Astrocyte of the spinal cord (primary cell): ENCODE results near the gene UQCRC2.

Experiments
- DNase-seq: peaks from one replicate; pipeline ENCODE4 v3.0.0; 2011; ENCODE audit warnings: low read depth, low spot score
- H3K4me3 ChIP-seq: 2 replicates; pipeline ENCODE4 v1.5.1; 2011; ENCODE audit warnings: low read depth, mild to moderate bottlenecking, low read length, moderate library complexity
- in situ Hi-C: cut with HindIII; loops from 2 replicates; pipeline ENCODE4 v1.10.0; 2017; ENCODE audit warnings: low sequenced_read_pairs
- TF ChIP-seq, protein P1 (sequence below): IDR thresholded peaks from 2 replicates; pipeline ENCODE4 v1.5.1; 2012; ENCODE audit warnings: low read depth, mild to moderate bottlenecking, low read length, inconsistent platforms

Gene UQCRC2

DNA sequence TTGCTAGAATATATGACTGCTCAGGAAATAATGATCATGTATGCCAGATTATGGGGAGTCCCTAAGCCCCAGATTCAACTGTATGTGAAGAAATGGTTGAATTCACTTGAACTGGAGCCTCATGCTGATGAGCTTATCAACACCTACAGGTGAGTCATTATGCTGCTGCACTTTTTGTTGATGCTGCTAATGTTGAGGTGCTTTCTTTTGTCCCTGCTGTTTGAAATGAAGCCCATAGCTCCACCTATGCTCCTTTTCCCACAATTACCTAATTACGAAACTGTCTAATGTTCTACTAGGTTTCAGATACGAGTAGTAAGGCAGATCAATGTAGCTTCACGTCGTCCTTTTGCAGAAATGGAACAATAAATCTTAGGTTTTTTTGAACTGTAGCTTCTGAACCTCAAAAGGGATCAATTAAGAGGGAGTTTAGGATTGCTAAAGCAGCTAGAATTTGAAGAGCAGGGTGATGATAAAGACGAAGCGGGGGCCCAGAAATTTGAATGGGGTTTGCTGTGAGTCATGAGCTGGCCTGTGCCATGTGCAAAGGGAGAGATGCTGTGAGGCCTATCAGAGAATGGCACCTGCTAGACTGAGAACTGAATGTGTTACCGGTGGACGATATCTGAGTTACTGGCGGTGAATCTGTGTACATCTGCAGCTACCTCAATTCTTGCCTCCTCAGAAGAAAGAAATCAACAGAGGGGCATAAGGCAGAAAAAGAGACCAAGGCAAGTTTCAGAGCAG is 6.1 kb upstream of the UQCRC2 start:
- in situ Hi-C loops = no loop called here

DNA sequence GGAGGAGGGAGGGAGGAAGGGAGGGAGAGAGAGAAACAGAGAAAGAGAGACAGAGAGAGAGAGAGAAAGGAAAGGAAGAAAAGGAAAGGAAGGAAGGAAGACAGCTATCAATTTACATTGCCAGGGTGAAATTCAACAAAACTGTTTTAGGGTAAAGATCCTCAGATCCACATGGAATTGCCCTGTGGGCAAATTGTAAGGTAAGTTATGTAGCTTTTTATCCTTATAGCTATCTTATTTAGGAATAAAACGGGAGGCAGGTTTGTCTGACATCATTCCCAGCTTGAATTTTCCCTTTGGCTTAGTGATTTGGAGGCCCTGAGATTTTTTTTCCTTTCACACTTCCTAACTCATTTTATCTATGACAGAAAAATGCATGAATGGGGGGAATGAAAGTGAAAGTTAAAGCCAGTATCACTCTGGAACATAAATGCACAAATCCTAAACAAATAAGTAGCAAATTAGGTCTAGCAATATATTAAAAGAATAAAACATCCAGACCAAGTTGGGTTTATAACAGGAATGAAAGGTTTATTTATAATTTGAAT is 3.4 kb upstream of the UQCRC2 start:
- in situ Hi-C loops = no loop called here
- H3K4me3 ChIP-seq = no peak overlapping the region
- TF ChIP-seq, protein P1, sequence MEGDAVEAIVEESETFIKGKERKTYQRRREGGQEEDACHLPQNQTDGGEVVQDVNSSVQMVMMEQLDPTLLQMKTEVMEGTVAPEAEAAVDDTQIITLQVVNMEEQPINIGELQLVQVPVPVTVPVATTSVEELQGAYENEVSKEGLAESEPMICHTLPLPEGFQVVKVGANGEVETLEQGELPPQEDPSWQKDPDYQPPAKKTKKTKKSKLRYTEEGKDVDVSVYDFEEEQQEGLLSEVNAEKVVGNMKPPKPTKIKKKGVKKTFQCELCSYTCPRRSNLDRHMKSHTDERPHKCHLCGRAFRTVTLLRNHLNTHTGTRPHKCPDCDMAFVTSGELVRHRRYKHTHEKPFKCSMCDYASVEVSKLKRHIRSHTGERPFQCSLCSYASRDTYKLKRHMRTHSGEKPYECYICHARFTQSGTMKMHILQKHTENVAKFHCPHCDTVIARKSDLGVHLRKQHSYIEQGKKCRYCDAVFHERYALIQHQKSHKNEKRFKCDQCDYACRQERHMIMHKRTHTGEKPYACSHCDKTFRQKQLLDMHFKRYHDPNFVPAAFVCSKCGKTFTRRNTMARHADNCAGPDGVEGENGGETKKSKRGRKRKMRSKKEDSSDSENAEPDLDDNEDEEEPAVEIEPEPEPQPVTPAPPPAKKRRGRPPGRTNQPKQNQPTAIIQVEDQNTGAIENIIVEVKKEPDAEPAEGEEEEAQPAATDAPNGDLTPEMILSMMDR = no peak
- DNase-seq = no peak

More for the DNA sequence above, 6.1 kb upstream of the UQCRC2 start:
- TF ChIP-seq, protein P1 = no peak
- no peak overlapping the region for H3K4me3 ChIP-seq
- no peak for DNase-seq

DNA sequence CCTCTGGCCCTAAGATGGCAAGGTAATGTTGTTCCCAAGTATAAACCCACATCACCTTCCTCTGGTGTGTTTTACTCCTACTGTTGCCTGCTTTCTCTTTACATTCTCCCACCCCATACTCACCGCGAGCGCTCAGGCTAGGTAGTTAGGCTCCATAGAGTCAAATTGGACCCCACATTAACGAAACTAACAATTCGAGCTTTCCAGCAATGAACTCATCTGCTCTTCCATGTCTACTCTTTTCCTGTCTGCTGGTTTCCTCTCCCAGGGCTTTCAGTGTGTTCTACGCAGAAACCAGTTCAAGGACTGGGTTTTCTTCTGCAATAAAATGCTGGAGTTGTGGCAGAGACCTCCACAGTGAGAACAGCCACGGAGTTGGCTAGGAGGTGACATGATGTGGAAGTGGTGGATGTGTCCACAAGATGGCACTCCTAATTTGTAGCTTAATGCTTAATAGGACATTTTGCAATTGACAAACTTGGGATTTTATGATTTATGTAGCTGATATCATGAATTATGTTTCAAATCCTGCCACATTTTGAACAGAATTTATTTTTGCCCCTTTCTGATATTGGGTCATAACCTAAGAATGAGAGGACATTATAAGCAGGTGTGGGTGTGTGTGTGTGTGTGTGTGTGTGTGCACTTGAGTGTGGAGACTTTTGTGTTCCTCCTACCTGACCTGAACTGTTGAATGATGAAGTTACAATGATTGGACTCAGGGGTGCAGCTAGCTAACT is 2.2 kb upstream of the UQCRC2 start:
- in situ Hi-C loops = no loop called here
- no peak overlapping the region for H3K4me3 ChIP-seq
- TF ChIP-seq, protein P1 = peak; percentile 55
- peak; percentile 32 for DNase-seq

DNA sequence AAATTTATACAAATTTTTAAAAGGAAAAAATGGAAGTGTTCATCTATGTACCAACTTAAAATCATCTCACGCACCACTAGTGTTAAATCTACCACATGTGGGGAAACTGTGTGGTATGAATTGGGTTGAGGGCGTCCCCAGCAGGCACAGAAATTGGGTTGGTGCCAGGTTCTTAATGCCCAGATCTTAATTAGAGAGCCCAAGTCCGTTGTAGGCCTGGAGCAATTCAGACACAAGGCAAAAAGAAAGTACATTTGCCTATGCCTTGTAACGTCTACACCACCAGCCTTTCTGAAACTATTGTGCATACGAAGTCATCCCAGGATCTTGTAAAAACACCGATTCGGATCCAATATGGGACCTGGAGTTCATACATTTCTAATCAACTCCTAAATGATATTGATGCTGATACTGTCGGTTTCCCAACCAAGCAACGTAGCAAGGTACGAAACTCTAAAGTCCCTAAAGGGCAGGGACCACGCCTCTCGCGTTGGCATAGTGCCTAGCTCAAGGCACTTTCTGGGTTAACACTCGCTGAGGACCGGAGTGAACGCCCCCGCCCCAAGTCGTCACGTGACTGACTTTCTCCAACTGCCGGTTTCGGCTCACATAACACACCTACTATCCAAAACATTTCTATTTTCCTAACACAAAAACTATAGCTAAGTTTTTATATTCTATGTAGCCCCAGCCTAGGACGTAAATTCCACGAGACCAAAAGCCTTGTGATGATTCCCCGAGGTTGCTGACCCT is 945 bp upstream of the UQCRC2 start:
- in situ Hi-C loops = no loop called here

DNA sequence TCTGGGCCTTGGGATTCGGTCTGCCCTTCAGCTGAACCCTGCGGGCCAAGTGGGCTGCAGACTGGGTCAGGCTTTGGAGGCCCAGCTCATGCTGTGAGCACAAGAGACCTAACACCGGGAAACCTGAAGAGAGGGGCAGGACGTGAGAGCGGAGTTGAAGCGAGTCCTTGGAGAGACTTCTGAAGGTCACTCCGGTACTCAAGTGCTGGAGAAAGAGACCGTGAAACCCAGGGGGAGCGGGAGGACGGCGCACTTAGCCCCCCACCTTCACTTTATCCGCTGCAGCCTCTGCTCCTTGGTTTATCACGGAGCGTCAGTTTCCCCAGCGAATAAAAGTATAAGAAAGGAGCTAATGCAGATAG is 361 bp downstream of the UQCRC2 start:
- peak overlapping the region; percentile 100 for H3K4me3 ChIP-seq
- TF ChIP-seq, protein P1 = no peak
- in situ Hi-C loops = no loop called here
- DNase-seq = no peak

More for the DNA sequence above, 945 bp upstream of the UQCRC2 start:
- DNase-seq = peak; percentile 71
- TF ChIP-seq, protein P1 = no peak
- peak overlapping the region; percentile 100 for H3K4me3 ChIP-seq

DNA sequence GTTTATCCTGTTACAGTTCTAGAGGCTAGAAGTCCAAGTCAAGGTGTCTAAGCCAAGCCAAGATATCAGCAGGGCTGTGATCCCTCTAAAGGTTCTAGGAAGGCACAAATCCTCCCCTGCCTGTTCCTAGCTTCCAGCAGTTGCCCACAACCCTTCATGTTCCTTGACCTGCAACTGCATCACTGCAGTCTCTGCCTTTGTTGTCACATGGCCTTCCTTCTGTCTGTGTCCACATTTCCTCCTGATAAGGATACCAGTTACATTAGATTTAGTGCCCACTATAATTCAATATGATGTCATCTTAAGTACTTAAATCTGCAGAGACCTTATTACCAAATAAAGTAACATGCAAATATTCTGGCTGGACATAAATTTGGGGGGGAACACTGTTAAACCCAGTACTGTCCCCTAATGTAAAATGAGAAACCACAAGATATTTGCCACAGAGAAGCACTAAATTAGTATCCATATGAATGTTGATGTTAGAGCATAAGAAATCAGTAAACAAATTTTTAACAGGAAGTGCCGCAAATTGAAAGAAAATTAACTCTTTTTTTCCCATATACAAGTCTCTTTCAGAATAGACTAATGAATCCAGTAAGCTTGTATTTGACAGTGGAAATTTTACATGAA is 4.7 kb downstream of the UQCRC2 start:
- no peak overlapping the region for H3K4me3 ChIP-seq
- TF ChIP-seq, protein P1 = no peak
- in situ Hi-C loops = no loop called here
- no peak for DNase-seq
